Measurements from ENCODE around the gene MSANTD1. TPM values are rescaled to one million over a fixed set of nuclear protein-coding genes. Genes with fewer than 3 reads are reported as not detected.
A peak's percentile ranks its signal among the peaks of the same experiment; 100 is the strongest.

The MSANTD1 gene
- total and polyA plus RNA-seq, 2 of the 8 experiments (the other 6 are each of a cell fraction or from before 2014, with no cell fraction given), result 0.23 to 0.45 TPM

DNA sequence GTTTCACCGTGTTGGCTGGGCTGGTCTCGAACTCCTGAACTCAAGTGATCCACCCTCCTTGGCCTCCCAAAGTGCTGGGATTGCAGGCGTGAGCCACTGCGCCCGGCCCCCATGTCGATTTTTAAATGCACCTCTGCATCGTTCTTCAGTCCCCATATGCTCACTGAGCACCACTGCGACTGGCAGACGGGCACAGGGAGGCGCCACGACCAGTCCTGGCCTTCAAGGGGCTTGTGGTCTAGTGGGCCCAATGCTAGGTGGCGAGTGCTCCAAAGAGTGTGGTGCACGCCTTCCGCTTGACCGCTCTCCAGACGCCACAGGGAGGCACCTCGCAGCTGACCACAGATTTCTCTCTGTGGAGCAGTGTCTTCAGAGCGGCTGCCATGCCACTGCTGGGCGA lies 11.7 kb upstream of the MSANTD1 start:
- no peak overlapping the region for H3K27ac ChIP-seq (ENCODE audit: low read depth, low read length)
- TF ChIP-seq BACH1 (IDR thresholded peaks at IDR 0.05; ENCODE audit: low read length), result no peak
- 0 out of 4 replicates have a peak, but pooled peaks of 1 of the 2 experiments have one; percentile 7 for TF ChIP-seq RAD21 (IDR thresholded peaks at IDR 0.05 in 1 of 2, conservative IDR thresholded peaks at IDR 0.05 in 1 of 2; ENCODE audit: low read depth in 2 of 2, low read length in 2 of 2)
- peaks cover 5 to 46% (median 27%) of the 10 kb centered on the region in 4 experiments; a peak in 6 of 8 replicates for H3K36me3 ChIP-seq (ENCODE audit: control insufficient read depth in 2 of 4, insufficient read depth in 4 of 4, low read length in 3 of 4)
- WGBS, 2 experiments (ENCODE audit: extremely low coverage in 1 of 2, insufficient coverage in 1 of 2, insufficient read length in 1 of 2, insufficient replicate concordance in 2 of 2, low coverage in 1 of 2, low lambda C conversion rate in 2 of 2, missing lambda C conversion rate in 1 of 2), result 62% methylated on average over 19 of the region's 19 CpGs; no CpG with 5 or more reads in 1 of the 2 experiments
- no peak overlapping the region for H2BK15ac ChIP-seq (ENCODE audit: low read length)
- no peak overlapping the region for H2AK5ac ChIP-seq (ENCODE audit: low read depth, low read length)
- H2AFZ ChIP-seq (ENCODE audit: low read length), result no peak overlapping the region
- H2BK5ac ChIP-seq (ENCODE audit: low read depth, low read length), result no peak overlapping the region
- H3K79me2 ChIP-seq (ENCODE audit: control insufficient read depth in 1 of 2, insufficient read depth in 2 of 2, low read length in 2 of 2), result no peaks in the 10 kb centered on the region
- H3K23me2 ChIP-seq (ENCODE audit: low read depth, low read length), result no peaks in the 10 kb centered on the region
- H3K27me3 ChIP-seq (replicated peaks in 1 of 4; ENCODE audit: control insufficient read depth in 3 of 4, extremely low read depth in 1 of 4, insufficient read depth in 3 of 4, low read length in 3 of 4), result peaks cover 8 to 53% (median 31%) of the 10 kb centered on the region in 4 experiments
- H3K79me1 ChIP-seq (ENCODE audit: low read depth, low read length), result no peaks in the 10 kb centered on the region; the same call in 1 of the 2 replicates
- ChIA-PET CTCF (ENCODE audit: partially characterized antibody) (interaction anchor here (0.7 to 1.0 kb wide), 2 partner anchors 12 to 116 kb away, joined by 3 read pairs; partner anchors contain the start of gene MSANTD1), POLR2A (ENCODE audit: partially characterized antibody) (interaction anchor here (0.8 kb wide), 1 partner anchor 127 kb away, joined by 3 read pairs; no protein-coding TSS in a partner anchor)
- H2BK12ac ChIP-seq (ENCODE audit: low read depth, low read length), result no peak overlapping the region
- H4K20me1 ChIP-seq (replicated peaks in 1 of 2; ENCODE audit: control insufficient read depth in 1 of 2, insufficient read depth in 2 of 2, low read length in 2 of 2), result peaks cover 35 to 54% of the 10 kb centered on the region in 2 experiments
- no peak overlapping the region for H3K4ac ChIP-seq (replicated peaks; ENCODE audit: insufficient read length, low read depth, low read length)
- H3K4me2 ChIP-seq (ENCODE audit: insufficient read depth in 1 of 2, low read depth in 2 of 2, low read length in 2 of 2), result peak overlapping the region; percentile 4 to 60; a peak in 3 of 4 replicates
- H3K56ac ChIP-seq (replicated peaks; ENCODE audit: insufficient read length, low read depth, low read length), result no peak overlapping the region
- DNase-seq (ENCODE audit: low read depth in 1 of 2, low spot score in 2 of 2) (no peak), FAIRE-seq (no peak)
- no peak overlapping the region for H4K91ac ChIP-seq (replicated peaks; ENCODE audit: insufficient read length, low read length)
- H3K9ac ChIP-seq (replicated peaks in 1 of 4; ENCODE audit: extremely low read depth in 1 of 4, low read depth in 3 of 4, low read length in 3 of 4), result no peak overlapping the region
- no peak overlapping the region for H3K14ac ChIP-seq (ENCODE audit: insufficient read length)
- H4K5ac ChIP-seq (ENCODE audit: insufficient read length, low read depth, low read length), result no peak overlapping the region
- H2BK20ac ChIP-seq (ENCODE audit: low read length), result no peak overlapping the region
- no peak overlapping the region for H2BK120ac ChIP-seq (replicated peaks; ENCODE audit: low read depth, low read length)
- H3K4me1 ChIP-seq (replicated peaks in 1 of 4; ENCODE audit: control insufficient read depth in 3 of 4, insufficient read depth in 4 of 4, low read length in 3 of 4), result peaks cover 0 to 17% (median 13%) of the 10 kb centered on the region in 4 experiments; a peak in 6 of 7 replicates
- peak overlapping the region; percentile 3; the same call in 1 of the 2 replicates for H4K8ac ChIP-seq (ENCODE audit: extremely low read depth, insufficient read depth, low read length)
- no peak overlapping the region for H3K23ac ChIP-seq (ENCODE audit: insufficient read length)
- no peaks in the 10 kb centered on the region for H3K9me3 ChIP-seq (ENCODE audit: insufficient read depth in 2 of 2, low read depth in 1 of 2, low read length in 1 of 2)
- no peak overlapping the region for H3K4me3 ChIP-seq (ENCODE audit: extremely low read depth in 1 of 4, insufficient read depth in 2 of 4, low read depth in 3 of 4, low read length in 4 of 4)
- no peak overlapping the region for H3K18ac ChIP-seq (ENCODE audit: extremely low read depth, low read length)

All from H1 (cell line).